Measurements from ENCODE around the gene UBR3.
A peak's percentile ranks its signal among the peaks of the same experiment; 100 is the strongest.

Gene UBR3

DNA sequence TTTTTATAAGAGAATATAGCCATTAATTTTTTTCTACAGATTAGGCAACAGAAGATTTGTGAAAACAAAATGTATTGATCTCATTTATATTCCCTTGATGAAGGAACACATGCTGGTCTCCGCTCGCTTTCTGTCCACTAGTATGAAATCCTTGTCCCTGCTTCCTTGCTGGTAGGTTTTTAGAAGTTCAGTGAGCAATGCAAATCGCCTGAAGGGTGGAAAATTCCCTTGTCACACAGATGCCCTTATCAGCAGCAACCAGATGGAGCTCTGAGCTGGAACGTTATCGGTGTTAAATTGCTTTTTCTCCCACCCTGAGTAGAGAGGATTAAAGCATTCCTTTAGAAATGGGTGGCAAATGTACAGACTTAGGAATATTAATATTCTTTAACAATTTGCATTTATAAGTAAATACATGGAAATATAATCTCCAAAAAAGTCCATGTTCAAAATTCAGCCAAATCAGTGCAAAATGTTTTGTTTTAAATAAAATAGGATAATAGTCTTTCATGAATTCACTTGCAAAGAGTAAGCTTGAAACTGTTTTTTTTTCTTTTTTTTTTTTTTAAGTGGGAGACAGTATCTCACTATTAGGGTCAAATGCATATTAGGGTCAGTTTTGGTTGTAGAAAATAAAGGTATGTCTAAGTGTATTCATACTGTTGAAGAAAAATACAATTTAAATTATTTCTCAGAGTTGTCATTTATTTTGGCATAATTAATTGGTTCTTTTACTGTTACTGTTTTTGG is 186.7 kb downstream of the UBR3 start:
- DNase-seq, result no peak

DNA sequence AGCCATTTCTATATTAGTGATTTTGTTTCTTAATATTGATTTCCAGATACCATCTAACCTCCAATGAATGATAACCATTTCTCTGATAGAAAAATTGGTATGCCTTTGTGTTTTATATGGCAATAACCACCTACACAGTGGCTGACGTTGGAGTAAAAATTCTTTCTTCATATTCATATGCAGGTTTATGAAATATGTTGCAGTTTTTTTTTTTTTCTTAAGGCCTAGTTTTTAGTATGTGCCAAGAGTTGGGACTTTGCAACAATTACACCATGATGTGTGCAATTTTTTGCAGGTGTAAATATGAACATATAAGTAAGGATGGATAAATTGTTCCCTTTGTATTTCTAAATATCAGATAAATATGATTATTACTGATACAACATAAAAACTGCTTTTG is 187.5 kb downstream of the UBR3 start:
- DNase-seq, result no peak

DNA sequence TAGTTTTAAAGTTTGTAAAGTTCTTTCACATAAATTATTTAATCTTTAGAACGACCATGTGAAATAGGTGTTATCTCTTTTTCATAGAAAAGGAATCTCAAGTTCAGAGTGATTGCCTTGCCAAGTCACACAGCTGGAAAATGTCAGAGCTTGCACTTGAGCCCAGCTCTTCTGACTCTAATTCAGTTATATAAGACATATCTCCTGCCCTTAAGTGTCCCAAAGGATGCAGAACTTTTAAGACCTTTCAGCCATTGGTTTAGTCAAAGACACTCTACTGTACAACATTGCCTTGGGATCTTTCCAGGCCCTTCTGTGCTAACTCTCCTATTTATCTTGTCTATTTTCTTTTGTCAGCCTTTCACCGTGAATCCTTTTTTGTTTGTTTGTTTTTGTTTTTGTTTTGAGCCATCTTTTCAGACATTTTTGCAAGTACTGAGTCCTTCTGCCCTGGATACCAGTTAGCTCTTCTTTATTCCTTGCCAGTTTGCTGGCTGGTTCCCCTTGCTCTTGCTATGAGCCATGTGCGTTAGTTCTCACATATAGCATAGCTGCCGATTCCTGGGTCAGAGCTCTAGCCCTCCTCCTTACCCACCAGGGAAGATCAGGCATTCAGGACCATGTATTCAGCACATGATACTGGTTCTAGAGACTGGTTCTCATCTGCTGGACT is 190.7 kb downstream of the UBR3 start:
- DNase-seq, result no peak

DNA sequence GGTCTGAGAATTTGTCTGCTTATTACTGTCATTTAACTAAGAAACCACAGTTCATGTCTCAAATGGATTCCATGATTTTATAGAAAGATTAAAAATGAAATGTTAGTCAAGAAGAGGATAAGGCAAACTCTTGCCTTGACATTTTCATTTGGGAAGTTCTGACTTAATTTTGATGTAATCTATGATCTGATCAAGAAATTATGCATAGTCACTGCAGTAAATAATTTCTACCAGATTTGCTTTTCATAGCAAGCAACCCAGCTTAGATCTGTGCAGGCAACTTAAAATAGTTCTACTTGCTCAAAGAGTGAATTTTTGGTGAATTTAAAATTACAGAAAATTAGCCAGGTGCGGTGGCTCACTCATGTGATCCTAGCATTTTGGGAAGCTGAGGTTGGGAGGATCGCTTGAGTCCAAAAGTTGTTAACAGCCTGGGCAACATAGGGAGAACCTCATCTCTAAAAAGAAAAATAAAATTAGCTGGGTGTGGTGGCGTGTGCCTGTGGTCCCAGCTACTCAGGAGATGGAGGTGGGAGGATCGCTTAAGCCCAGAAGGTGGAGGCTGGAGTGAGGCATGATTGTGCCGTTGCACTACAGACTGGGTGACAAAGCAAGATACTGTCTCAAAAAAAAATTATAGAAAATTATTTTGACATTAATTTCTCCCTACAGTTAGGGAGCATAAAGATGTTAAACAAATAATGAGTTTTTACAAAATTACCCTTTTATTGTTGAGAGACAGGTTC is 192.0 kb downstream of the UBR3 start:
- no peak for DNase-seq

DNA sequence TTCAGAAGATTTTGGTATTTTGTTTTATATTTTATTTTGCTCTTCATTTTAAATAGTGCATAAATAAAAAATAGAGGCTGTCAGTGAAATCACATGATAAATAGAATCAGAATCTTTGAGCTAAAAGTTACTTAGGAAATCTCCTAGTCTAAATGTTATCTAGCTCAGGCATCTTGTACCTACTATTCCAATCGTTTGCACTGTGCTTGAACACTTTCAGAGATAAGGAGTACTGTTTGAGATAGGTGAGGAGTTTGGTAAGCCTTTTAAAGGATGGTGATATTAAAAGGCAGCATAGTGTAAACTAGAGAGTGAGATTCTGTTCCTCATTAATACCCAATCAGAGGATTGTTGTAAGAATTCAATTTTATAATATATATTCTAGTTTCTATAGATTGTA is 193.5 kb downstream of the UBR3 start:
- no peak for DNase-seq

DNA sequence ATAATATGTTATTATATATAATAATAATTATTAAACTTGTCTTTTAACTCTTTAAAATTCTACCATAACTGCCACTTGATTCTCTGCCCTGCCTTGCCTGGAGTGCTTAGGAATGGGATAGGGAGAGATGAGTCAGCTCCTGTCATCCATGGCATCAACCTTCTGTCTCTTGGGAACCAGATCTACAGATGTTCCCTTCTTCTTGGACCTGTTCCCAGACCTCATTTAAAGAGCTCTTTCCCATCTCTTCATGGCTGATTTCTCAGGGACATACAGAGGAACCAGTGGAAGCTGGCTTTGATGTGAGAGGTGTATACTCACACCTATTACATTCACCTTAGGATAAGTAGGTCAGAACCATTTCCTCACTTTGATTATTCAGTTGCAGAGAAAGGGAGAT is 195.4 kb downstream of the UBR3 start:
- peak; percentile 71 for DNase-seq

DNA sequence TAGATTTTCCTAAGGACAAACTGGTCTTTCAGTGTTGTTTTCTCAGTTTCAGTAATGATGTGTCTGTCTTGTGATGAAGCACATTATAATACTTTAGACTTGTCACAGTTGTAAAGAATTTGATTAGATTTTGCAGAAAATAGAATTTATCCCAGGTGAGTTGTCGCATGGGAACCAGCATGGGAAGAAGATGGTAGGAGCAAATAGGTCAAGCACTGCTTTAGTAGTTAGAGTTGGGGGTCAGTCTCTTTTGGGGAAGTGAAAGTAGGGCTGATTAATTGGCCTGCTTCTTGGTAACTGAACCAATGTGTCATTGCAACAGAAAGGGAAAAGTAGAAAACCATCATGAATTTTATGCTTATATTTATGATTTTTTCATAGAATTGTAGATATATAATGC is 197.5 kb downstream of the UBR3 start:
- DNase-seq, result no peak

DNA sequence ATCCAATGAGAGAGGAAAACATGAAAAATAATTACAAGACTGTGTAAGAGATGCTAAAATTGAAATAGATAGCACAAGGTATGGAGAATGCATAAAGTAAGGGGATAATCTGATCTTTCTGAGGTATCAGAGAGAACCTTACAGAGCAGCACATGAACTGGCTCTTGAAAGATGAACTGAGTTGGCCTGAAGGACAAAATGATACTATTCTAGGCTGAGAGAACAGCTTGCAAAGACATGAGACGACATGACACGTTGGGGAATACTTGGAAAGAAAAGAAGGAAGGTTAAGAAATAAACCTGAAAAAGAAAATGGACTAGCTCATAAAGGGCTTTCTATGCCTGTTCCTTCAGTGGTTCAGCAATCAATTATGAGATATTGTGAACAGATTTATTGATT is 198.0 kb downstream of the UBR3 start:
- no peak for DNase-seq

DNA sequence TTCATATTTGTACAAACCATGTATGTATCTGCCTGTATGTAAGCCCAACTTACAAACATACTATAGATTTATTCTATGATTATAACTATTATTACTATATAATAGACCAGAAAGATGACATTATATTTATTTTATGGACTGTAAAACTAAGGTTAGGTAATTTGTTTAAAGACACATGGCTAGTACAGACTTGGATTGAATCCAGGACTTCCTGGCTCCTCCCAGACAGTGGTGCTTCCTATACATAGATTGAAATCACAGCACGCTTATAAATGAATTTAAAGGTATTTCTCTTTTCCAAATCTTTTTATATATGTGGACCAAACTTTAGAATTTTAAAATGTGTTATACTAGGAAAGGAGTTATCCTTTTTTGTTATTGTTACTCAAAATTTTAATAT is 199.1 kb downstream of the UBR3 start:
- DNase-seq, result no peak

DNA sequence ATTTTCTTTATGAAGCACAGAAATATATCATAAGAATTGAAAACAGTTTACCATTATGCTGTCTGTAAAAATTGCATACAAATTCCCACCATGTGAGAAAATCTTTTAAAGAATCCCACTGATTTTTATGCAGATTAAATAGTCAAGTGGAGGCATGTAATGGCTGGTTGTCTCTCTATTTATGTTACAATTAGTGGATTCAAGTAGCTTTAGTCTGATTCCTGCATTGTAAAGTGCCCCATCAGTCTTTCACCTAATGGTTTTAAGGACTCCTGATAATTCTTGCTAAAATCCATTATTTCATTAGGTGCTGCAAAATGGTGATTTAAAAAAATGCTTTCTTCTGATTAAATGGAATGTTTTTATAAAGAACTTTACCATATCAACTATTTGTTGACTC is 202.3 kb downstream of the UBR3 start:
- DNase-seq, result no peak

DNA sequence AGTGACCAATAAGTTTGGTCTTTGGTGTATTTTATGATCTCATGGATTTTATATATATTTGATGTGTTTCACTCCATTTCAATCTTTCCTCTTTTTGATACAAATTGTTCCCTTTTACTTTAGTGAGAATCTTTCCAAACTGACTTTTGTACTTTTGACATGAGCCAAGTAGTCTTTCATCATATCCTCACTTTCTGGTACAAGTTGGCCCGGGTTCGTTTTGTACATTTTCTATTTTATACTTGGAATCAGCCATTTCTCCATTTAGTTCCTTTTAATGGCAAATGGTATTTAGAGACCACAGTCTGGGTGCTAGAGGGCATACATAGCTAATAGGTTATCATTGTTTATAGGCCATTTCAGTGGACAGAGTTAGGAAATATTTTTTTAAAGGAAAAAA is 202.8 kb downstream of the UBR3 start:
- no peak for DNase-seq

DNA sequence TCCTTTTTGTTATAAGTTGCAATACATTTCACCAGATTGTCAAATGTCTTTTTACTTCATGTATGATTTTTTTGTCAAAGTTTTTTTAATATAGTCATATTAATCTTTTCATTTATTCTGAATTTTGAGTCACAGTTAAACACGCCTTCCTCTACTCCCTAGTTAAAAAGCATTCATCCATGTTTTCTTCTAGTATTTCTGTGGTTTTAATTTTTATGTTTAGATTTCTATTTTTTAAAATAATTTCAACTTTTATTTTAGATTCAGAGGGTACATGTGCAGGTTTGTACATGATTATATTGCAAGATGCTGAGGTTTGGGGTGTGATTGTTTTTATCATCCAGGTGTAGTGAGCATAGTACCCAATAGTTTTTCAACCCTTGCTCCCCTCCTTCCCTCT is 204.0 kb downstream of the UBR3 start:
- no peak for DNase-seq

DNA sequence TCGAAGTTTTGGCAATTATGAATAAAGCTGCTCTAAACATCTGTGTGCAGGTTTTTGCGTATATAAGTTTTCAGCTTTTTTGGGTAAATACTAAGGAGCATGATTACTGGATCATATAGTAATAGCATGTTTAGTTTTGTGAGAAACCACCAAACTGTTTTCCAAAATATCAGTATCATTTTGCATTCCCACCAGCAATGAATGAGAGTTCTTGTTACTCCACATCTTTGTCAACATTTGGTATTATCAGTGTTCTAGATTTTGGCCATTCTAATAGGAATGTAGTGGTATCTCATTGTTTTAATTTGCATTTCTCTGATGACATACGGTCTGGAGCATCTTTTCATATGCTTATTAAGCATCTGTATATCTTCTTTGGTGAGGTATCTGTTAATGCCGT is 207.3 kb downstream of the UBR3 start:
- no peak for DNase-seq

DNA sequence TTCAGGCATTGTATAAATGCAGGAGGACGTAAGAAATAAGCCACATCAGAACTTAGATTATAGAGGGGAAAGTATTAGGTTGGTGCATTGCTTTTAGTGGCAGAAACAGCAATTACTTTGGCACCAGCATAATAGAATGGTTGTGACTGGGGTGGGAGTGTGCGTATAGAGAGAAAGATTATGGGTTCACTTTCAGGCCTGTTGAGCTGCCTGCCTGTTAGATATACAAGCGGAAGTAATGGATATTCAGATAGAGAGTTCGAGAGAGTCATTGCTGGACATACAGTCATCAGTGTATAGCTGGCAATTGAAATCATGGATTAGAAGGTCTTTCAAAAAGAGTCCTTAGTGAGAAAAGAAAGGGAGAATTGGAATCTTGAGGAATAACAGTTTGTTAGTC is 211.5 kb downstream of the UBR3 start:
- no peak for DNase-seq

DNA sequence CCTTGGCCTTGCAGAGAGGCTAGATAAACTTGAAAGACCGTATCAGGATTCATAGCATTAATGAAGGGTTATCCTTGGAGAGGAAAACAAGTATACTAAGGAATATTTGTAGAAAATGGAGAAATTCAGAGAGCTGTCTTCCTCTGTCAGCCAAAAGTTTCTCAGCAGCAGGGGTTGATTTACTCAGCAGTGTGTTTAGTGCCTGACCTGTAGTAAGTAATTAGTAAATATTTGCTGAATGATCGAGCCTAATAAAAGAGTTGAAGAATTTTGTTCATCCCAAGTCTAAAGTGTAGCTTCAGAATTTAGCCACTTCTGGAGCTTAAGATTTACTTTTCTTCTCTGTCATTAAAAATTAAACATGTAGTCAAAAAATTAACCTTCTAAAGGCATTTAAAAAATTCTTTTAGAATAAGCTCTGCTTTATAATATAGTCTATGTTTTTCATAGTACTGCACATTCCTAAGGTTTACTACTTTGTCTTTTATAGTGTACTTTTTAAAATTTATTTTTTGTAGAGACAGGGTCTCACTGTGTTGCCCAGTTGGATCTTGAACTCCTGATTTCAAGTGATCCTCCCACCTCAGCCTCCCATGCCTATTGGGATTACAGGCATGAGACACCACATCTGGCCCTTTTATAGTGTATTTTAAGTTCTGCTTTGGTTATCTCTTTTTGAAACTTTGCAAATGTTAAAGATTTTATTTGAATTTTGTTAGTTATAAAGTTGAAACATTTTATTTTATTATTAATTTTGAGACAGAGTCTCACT is 212.3 kb downstream of the UBR3 start:
- no peak for DNase-seq

DNA sequence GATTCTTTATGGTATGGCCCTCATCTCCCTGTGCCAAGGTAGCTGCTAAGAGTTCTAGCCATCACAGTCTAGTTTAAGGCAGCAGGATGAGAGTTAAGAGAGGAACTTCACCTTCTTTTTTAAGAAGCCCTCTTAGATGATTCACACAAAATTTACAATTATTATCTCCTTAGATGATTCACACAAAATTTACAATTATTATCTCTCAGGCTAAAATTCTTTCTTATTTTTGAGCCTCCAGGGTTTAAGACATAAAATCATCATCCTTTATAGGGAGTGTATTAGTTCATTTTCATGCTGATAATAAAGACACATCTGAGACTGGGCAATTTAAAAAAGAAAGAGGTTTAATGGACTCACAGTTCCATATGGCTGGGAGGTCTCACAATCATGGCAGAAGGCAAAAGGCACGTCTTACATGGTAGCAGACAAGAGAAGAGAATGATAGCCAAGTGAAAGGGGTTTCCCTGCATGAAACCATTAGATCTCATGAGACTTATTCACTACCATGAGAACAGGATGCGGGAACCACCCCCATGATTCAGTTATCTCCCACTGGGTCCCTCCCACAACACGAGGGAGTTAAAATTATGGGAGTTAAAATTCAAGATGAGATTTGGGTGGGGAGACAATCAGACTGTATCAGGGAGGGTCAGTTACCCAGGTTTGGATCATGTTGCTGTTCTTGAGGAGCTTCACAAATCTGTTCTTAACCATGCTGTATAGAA is 217.7 kb downstream of the UBR3 start:
- DNase-seq, result no peak

DNA sequence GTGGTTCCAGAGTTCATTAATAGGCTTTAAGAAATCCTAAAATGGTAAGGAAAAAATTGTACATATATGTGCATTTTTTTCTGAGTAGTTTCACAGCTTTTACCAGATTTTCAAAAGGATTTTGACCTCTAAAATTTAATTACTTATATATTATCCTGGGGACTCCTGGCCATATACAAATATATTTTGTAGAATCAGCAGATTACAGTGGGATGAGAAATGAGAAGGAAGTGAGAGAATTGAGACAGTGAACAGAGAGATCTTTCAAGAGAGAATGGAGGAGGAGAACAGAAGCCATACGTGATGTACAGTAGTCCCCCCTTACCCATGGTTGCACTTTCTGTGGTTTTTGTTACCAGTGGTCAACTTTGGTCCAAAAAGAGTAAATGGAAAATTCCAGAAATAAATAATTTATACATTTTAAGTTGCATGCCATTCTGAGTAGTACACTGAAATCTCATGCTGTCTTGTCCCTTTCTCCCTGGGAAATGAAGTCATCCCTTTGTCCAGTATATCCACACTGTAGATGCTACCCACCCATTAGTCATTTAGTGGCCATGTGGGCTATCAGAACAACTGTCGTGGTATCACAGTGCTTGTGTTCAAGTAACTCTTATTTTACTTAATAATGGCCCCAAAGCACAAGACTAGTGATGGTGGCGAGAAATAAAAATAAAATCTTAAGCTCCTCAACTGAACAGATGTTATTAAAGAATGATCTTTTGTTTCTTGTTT is 220.2 kb downstream of the UBR3 start:
- no peak for DNase-seq

DNA sequence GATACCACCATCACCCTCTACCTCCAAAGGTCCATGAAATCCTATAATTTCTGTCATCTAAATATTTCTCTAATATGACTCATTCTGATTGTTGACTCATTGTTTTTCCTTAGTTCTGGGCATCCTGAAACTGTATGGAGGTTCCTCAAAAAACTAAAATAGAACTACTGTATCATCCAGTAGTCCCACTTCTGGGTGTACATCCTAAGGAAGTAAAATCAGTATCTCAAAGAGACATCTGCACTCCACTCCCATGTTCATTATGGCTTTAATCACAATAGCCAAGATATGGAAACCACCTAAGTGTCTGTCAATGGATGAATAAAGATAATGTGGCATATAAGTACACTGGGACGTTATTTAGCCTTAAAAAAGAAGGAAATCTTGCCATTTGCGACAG is 224.9 kb downstream of the UBR3 start:
- DNase-seq, result no peak

DNA sequence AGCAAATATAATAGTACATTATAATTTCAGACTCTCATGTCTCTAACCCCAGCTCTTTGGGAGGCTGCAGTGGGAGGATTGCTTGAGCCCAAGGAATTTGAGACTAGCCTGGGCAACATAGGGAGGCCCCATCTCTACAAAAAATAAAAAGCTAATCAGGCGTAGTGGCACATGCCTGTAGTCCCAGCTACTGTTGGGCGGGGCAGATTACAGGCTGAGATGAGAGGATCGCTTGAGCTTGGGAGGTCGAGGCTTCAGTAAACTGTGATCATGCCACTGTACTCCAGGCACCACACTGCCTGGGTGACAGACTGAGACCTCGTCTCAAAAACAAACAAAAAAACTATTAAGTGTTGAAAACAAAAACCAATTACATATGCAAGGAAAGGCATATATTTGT is 227.7 kb downstream of the UBR3 start:
- DNase-seq, result no peak

DNA sequence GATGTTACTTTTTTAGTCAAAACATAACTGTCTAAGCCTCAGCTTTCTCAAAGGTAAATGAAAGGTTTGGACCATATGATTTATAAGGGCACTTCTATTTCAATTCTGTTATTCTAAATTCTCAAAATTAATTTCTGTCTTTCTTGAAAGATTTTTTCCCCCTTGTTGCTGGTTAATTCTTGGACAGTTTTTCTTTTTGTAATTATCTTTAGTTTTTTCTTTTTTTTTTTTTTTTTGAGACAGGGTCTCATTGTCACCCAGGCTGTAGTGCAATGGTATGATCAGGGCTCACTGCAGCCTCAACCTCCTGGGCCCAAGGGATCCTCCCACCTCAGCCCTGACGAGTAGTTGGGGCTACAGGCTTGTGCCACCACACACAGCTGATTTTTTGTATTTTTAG is 229.6 kb downstream of the UBR3 start:
- no peak for DNase-seq

DNA sequence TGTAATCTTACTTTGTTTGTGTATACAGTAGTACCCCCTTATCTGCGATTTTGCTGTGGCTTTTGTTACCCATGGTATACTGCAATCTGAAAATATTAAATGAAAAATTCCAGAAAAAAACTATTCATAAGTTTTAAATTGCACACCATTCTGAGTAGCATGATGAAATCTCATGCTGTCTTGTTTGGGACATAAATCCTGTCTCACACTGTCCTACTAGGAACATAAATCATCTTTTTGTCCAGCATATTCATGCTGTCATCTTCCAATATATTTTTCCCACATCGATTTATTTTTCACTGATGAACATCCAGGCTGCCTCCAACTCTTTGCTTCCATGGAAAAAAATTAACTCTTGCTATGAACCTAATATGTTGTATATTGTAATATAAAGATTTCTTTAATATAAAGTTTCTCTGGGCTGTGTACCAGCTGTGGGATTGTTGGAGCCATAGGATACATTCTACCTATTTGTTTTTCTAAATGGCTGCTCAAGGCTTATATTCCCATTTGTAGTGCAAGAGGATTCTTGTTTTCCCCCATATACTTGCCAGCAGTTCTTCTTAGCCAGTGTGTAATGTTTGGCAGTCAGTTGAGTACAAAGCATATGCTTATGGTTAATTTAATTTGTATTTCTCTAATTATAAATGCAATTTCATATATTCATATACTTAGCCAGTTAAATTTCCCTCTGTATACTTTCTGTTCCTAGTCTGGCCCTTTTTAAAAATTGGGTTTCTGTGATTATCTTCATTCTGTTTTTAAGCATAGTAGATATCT is 236.4 kb downstream of the UBR3 start:
- no peak for DNase-seq
